ENCODE data around the gene ZNF24.

ZNF24 gene
- 87.6 to 131 reads per million in 2 donors for total RNA-seq

- DNase-seq = peak; percentile 75 to 94 (median 87)
Observed at GRCh38 chr18:35343936-35344735, at the start of gene ZNF24. TSS of gene ZNF24 (minus strand) at chr18:35344420. CDS start at chr18:35340650, 3,770 bp downstream.

- DNase-seq = no peak
Observed at GRCh38 chr18:35393716-35394115, 49.5 kb upstream of the ZNF24 start.

- no peak for DNase-seq
Observed at GRCh38 chr18:35392375-35392774, 48.2 kb upstream of the ZNF24 start.

- DNase-seq = no peak
Observed at GRCh38 chr18:35390951-35391700, 46.9 kb upstream of the ZNF24 start.

DNA sequence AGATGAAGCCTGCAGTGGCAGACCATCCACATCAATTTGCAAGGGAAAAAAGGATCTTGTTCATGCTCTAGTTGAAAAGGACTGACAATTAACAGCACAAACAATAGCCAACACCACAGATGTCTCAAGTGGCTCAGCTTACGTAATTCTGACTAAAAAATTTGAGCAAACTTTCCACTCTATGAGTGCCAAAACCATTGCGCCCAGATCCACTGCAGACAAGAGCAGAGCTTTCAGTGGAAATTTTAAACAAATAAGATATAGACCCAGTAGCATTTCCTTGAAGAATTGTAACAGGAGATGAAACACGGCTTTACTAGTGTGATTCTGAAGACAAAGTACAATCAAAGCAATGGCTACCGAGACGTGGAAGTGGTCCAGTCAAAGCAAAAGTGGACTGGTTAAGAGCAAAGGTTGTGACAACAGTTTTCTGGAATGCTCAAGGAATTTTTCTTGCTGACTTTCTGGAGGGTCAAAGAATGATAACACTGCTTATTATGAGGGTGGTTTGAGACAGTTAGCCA lies 44.9 kb upstream of the ZNF24 start:
- no peak for DNase-seq

- DNase-seq = no peak
Observed at GRCh38 chr18:35387152-35387571, 42.9 kb upstream of the ZNF24 start.

DNA sequence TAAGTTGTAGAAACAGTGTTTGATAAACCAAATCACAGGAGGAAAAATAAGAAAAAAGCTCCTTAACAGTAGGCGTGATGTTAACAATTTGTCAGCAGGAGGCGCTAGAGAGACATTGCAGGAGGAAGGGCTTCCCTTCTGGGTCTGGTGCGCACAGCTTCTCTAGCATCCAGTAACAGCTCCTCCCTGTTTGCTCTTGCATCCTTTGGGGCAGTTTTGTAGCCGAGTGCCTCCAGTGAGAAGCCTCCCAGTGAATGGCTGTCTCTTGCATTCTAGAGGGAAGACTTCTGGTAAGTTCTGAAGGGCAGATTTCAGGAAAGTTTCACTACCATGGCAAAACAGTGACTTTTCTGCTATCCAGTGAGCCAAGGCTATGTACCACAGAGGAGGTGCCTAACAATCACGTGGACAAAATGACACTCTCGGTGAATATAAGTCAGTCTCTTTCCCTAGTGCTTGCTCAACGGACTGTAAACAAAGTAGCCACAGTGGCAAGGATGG lies 42.4 kb upstream of the ZNF24 start:
- peak in 4 of 5 experiments; percentile 19 to 78 (median 46) for DNase-seq

- no peak for DNase-seq
Observed at GRCh38 chr18:35383136-35383535, 38.9 kb upstream of the ZNF24 start.

GRCh38 chr18:35379421-35379820 lies 35.2 kb upstream of the ZNF24 start:
- DNase-seq = no peak

GRCh38 chr18:35378574-35378896 lies 34.3 kb upstream of the ZNF24 start:
- no peak for DNase-seq

DNA sequence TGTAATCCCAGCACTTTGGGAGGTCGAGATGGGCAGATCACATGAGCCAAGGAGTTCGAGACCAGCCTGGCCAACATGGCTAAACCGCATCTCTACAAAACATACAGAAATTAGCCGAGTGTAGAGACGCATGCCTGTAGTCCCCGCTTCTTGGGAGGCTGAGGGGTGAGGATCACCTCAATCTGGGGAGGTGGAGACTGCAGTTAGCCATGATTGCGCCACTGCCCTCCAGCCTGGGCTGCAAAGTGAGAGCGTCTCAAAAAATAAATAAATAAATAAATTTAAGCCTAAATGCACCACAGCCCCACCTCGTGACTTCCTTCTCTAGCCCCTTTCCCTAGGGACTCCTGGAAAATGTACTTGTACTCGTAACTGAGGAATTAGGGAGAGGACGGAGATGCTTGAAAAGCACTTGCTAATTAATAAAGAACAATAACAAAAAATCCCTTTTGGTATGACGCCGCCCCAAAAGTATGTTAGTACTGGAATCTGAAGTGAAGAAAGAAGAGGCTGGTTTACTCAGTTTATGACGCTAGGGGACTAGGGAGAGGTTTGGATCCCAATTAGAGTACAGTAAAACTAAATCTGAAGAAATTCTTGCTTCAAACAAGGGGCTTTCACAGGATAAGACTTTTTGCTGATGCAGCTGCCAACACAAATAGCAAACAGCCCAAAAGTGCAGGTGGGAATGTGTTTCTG lies 33.8 kb upstream of the ZNF24 start:
- DNase-seq = no peak

DNA sequence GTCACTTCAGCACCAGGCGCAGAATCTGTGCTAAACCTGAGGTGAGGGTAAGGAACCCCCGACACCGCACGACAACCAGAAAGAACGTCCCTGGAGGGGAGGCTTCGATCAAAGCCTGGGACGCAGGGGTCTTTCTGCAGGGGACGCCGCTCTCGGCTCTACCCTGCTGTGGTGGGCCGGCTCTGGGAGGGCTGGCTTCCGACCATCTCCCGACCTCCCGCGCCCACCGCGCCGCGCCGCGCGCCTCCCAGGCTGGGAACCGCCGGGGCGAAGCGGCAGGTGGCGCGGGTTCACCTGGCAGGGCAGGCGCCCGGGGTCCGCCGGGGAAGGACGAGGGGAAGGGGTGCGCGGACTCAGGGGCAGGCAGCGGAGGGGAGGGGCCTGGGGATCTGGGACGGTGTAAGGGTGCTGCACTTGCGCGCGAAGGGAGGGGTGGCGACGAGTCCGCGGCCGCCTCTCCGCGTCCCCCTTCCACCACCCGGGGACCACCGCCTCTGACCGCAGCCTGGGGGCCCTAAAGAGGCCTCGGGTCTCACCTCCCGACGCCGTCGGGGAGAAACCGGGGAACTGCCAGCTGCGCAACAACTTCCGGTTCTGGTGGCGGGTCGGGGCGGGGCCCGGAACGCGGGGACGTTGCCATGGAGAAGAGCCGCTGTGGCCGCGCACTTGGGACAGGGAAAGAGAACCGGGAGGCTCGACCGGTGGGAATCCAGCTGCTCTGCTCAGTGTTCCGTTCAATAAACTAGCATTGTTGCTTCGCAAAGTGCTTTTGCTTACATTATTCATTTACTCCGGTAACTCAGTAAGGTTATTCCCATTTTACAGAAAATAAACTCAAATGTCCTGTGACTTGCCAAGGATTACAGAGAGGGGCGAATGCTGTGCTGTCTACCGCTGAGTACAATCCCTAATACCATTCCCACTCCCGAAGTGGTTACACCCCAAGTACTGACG lies 32.8 kb upstream of the ZNF24 start, which contains the start of gene ZNF396:
TSS of gene ZNF396 (minus strand) at position 596 of the 954 bp plus-strand sequence. CDS start 3,045 bp downstream, outside the sequence.
- DNase-seq = peak; percentile 24 to 66 (median 52)

GRCh38 chr18:35376393-35376741 lies 32.1 kb upstream of the ZNF24 start:
- peak in 2 of 5 experiments; percentile 8 to 26 for DNase-seq

DNA sequence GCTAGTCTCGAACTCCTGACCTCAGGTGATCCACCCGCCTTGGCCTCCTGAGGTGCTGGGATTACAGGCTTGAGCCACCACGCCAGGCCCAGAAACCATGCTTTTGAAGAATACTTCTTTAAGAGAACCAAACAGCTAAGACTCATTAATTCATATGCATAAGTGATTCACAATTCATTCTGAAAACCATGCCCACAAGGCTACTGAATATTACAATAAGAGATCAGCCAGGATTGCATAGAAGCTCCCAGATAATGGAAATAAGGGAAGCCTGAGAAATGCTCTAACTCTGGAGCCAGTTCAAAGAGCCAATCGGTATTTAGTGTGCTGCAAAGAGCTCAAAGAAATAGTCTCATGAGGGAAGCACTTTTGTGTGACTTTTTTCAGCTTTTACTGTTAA lies 30.5 kb upstream of the ZNF24 start:
- DNase-seq = no peak

- DNase-seq = no peak
Observed at GRCh38 chr18:35371412-35372195, 27.4 kb upstream of the ZNF24 start.

GRCh38 chr18:35369126-35369525 lies 24.9 kb upstream of the ZNF24 start:
- DNase-seq = no peak

- no peak for DNase-seq
Observed at GRCh38 chr18:35368595-35368994, 24.4 kb upstream of the ZNF24 start.

DNA sequence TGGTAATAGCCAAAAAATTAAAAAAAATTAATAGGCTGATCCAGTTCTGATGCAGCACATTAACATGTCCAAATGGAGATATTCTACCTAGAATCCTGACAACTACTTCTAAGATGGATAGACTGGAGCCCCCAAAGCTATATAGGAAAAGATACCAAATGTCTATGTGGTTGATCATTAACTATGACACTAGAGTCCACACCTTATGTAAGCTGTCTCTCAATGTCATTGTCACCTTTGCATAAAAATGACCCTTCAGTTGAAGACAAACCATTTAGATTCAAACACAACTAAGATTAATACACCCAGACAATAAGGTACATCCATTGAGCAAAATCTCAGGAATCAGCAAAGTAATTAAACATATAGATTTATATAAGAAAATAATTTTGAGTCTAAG lies 18.3 kb upstream of the ZNF24 start:
- no peak for DNase-seq

DNA sequence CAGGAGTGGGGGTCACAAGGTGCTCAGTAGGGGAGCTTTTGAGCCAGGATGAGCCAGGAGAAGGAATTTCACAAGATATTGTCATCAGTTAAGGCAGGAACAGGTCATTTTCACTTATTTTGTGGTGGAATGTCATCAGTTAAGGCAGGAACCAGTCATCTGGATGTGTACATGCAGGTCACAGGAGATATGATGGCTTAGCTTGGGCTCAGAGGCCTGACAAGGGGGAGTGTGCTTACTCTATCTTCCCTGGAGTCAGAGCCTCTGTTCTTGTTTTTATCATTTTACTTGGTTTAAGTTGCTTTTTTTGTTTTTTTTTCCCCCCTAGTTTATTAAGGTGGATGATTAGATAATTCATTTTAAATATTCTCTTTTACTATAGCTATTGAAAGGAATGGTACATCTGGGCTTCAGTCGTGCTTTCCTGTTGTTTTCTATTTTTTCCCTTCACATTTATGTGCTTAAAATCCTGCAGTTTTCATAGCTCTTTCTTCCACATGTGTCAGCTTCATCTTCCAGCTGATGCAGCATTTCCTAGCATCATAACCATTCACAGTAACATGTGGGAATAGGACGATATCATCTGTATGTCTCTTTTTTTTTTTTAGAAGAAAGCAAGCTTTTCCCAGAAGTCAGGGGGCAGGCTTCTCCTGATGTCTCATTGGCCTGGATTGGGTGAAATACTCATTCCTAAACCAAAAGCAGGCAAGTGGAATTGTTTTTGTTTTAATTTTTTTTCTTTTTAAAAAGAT lies 17.5 kb upstream of the ZNF24 start:
- DNase-seq = no peak

GRCh38 chr18:35355140-35355618 lies 11.0 kb upstream of the ZNF24 start:
- peak in 4 of 5 experiments; percentile 27 to 76 (median 44) for DNase-seq
